SK-N-SH (cell line): Measurements from ENCODE around the gene ZCCHC2. TPM values are rescaled to one million over a fixed set of nuclear protein-coding genes. Genes with fewer than 3 reads are reported as not detected.

Source experiments
- CTCF ChIA-PET: fragments of 300-600, 350-600 bp; formaldehyde crosslinking; extraction: SDS; loops from one replicate; lab custom pipeline; 2021; lab: Yijun Ruan, JAX
- POLR2A ChIA-PET: fragments of 350-600 bp; sonication (Branson Sonifier 250); formaldehyde crosslinking; extraction: SDS; loops from one replicate; lab custom pipeline; 2020; ENCODE audit warnings: antibody characterized with exemption, inconsistent platforms; lab: Yijun Ruan, JAX
- DNase-seq: peaks from one replicate; pipeline ENCODE4 v3.0.0; 2012
- H2AFZ ChIP-seq: fragments of 200-600 bp; sonication (generic); 2 replicates; pipeline ENCODE4 v1.8.1; 2016; ENCODE audit warnings: antibody characterized with exemption, mild to moderate bottlenecking, low read depth
- H3F3A ChIP-seq: fragments of 200-600 bp; sonication (generic); replicated peaks from 2 replicates; pipeline ENCODE3; 2016; ENCODE audit warnings: antibody characterized with exemption, mild to moderate bottlenecking; ENCODE audit not compliant: insufficient read depth
- H3K27ac ChIP-seq, 2 experiments: fragments of 200-500 bp in 1 of 2; fragments of 200-600 bp in 1 of 2; sonication (Bioruptor generic) in 1 of 2; sonication (generic), shearing (Covaris generic) in 1 of 2; 2 replicates each; pipeline versions ENCODE4 v1.5.1 to v1.6.1; 2014 to 2016; ENCODE audit warnings: low read depth in 2 of 2, inconsistent platforms in 1 of 2, low read length in 1 of 2, mild to moderate bottlenecking in 1 of 2, mixed read lengths in 1 of 2
- H3K27me3 ChIP-seq: fragments of 200-600 bp; sonication (generic), shearing (Covaris generic); 2 replicates; pipeline ENCODE4 v1.6.1; 2016; ENCODE audit warnings: mixed run types; ENCODE audit not compliant: insufficient read depth
- H3K36me3 ChIP-seq, 2 experiments: fragments of 200-500 bp in 1 of 2; fragments of 200-600 bp in 1 of 2; sonication (Bioruptor generic) in 1 of 2; sonication (generic) in 1 of 2; replicated peaks in 1 of 2; 2 replicates each; pipeline versions ENCODE3 to v1.5.1; 2014 to 2016; ENCODE audit warnings: low read length in 1 of 2, mild to moderate bottlenecking in 1 of 2; ENCODE audit not compliant: insufficient read depth in 2 of 2, control insufficient read depth in 1 of 2
- H3K4me1 ChIP-seq, 2 experiments: fragments of 200-500 bp in 1 of 2; fragments of 200-600 bp in 1 of 2; sonication (Bioruptor generic) in 1 of 2; sonication (generic), shearing (Covaris generic) in 1 of 2; 2 replicates each; pipeline versions ENCODE4 v1.5.1 to v1.6.1; 2014 to 2016; ENCODE audit warnings: low read depth in 1 of 2, low read length in 1 of 2, mixed run types in 1 of 2; ENCODE audit not compliant: insufficient read depth in 2 of 2, control insufficient read depth in 1 of 2
- H3K4me2 ChIP-seq: fragments of 200-600 bp; sonication (generic), shearing (Covaris generic); 2 replicates; pipeline ENCODE4 v1.6.1; 2017; ENCODE audit warnings: mixed run types
- H3K4me3 ChIP-seq, 2 experiments: fragments of 200-500 bp in 1 of 2; fragments of 200-600 bp in 1 of 2; sonication (Bioruptor generic) in 1 of 2; sonication (generic), shearing (Covaris generic) in 1 of 2; 2 replicates each; pipeline versions ENCODE4 v1.5.1 to v1.8.1; 2014 to 2016; ENCODE audit warnings: low read depth in 2 of 2, inconsistent platforms in 1 of 2, low read length in 1 of 2, mild to moderate bottlenecking in 1 of 2, mixed read lengths in 1 of 2, moderate library complexity in 1 of 2
- H3K79me2 ChIP-seq: fragments of 200-600 bp; sonication (generic); 2 replicates; pipeline ENCODE4 v1.8.1; 2017; ENCODE audit warnings: mild to moderate bottlenecking; ENCODE audit not compliant: insufficient read depth
- H3K9ac ChIP-seq: fragments of 200-600 bp; sonication (generic); 2 replicates; pipeline ENCODE4 v1.6.1; 2017; ENCODE audit warnings: mixed run types
- H3K9me2 ChIP-seq: fragments of 200-600 bp; sonication (generic); 2 replicates; pipeline ENCODE4 v1.6.1; 2017; ENCODE audit warnings: mixed run types
- H3K9me3 ChIP-seq: fragments of 200-600 bp; sonication (generic); 2 replicates; pipeline ENCODE4 v1.6.1; 2017; ENCODE audit warnings: mixed run types, mild to moderate bottlenecking, moderate library complexity
- H4K20me1 ChIP-seq: fragments of 200-600 bp; sonication (generic); 2 replicates; pipeline ENCODE4 v1.6.1; 2017; ENCODE audit warnings: mild to moderate bottlenecking, mixed run types; ENCODE audit not compliant: insufficient read depth
- EP300 ChIP-seq, 2 experiments: IDR thresholded peaks; 2 replicates each; pipeline versions ENCODE4 v1.4.0 to v1.6.1; 2012; ENCODE audit warnings: borderline replicate concordance in 1 of 2, low read depth in 1 of 2, low read length in 1 of 2
- EZH2phosphoT487 ChIP-seq: fragments of 200-600 bp; sonication (generic); IDR thresholded peaks from 2 replicates; pipeline ENCODE4 v1.6.1; 2017; ENCODE audit warnings: low read depth, mixed run types, mild to moderate bottlenecking, antibody characterized with exemption, moderate library complexity, borderline replicate concordance
- GABPA ChIP-seq: IDR thresholded peaks from 2 replicates; pipeline ENCODE4 v1.4.0; 2012; ENCODE audit warnings: low read depth, mild to moderate bottlenecking
- IRF3 ChIP-seq: fragments of 150-350 bp; IDR thresholded peaks from 2 replicates; pipeline ENCODE4 v1.6.1; 2016; ENCODE audit warnings: mild to moderate bottlenecking, low read depth, low read length
- JUND ChIP-seq: IDR thresholded peaks from 2 replicates; pipeline ENCODE4 v1.4.0; 2012
- MEF2A ChIP-seq: IDR thresholded peaks from 2 replicates; pipeline ENCODE4 v1.4.0; 2012; ENCODE audit warnings: low read depth, borderline replicate concordance
- MXI1 ChIP-seq: IDR thresholded peaks from 2 replicates; pipeline ENCODE4 v1.6.1; 2012; ENCODE audit warnings: mild to moderate bottlenecking, low read depth, low read length, improper control_type of control experiment
- NFIC ChIP-seq: IDR thresholded peaks from 2 replicates; pipeline ENCODE4 v1.4.0; 2012; ENCODE audit warnings: borderline replicate concordance
- NRF1 ChIP-seq: IDR thresholded peaks from 2 replicates; pipeline ENCODE4 v1.6.1; 2012; ENCODE audit warnings: low read depth, mild to moderate bottlenecking, low read length
- RCOR1 ChIP-seq: fragments of 150-350 bp; IDR thresholded peaks from 2 replicates; pipeline ENCODE4 v1.6.1; 2017; ENCODE audit warnings: antibody characterized with exemption, low read length
- RXRA ChIP-seq: IDR thresholded peaks from 2 replicates; pipeline ENCODE4 v1.4.0; 2012; ENCODE audit warnings: low read depth, mild to moderate bottlenecking, borderline replicate concordance
- SIN3A ChIP-seq: IDR thresholded peaks from 2 replicates; pipeline ENCODE4 v1.6.1; 2012; ENCODE audit warnings: low read depth, mild to moderate bottlenecking, low read length, moderate library complexity, borderline replicate concordance
- TCF12 ChIP-seq: IDR thresholded peaks from 2 replicates; pipeline ENCODE4 v1.4.0; 2012
- TEAD4 ChIP-seq: IDR thresholded peaks from 2 replicates; pipeline ENCODE4 v1.4.0; 2012; ENCODE audit warnings: mild to moderate bottlenecking, borderline replicate concordance; ENCODE audit not compliant: insufficient read depth
- USF1 ChIP-seq: IDR thresholded peaks from 2 replicates; pipeline ENCODE4 v1.4.0; 2012; ENCODE audit warnings: low read depth, borderline replicate concordance
- USF2 ChIP-seq: fragments of 150-350 bp; IDR thresholded peaks from 2 replicates; pipeline ENCODE4 v1.6.1; 2017; ENCODE audit warnings: antibody characterized with exemption, low read length, low read depth, borderline replicate concordance
- YY1 ChIP-seq: IDR thresholded peaks from 2 replicates; pipeline ENCODE4 v1.4.0; 2012; ENCODE audit warnings: low read depth, mild to moderate bottlenecking
- ZBTB33 ChIP-seq: IDR thresholded peaks from 2 replicates; pipeline ENCODE4 v1.4.0; 2012; ENCODE audit warnings: low read depth, borderline replicate concordance
- WGBS: methylation state at CpG from one replicate; pipeline ENCODE4 v1.1.6; 2017; ENCODE audit warnings: low lambda C conversion rate; 5-methylcytosine and 5-hydroxymethylcytosine counted together
- polyA plus RNA-seq, 3 experiments: library from polyadenylated mRNA; depleted of rRNA; stranded (reverse); fragments of >200 nt; gene quantifications; 2 replicates each; pipeline ENCODE4 v1.2.3, GENCODE V29; 2012

Gene ZCCHC2
- polyA plus RNA-seq, 1 of the 3 experiments (the other 2 are of a cell fraction) = 7.3 TPM

- ChIA-PET CTCF (no interaction called here), POLR2A (no interaction called here)
- Histone ChIP-seq H3K4me2 (no peak overlapping the region), H4K20me1 (no peaks in the 10 kb centered on the region), H3K4me1 (no peaks in the 10 kb centered on the region; a peak in 1 of 4 replicates), H3F3A (no peaks in the 10 kb centered on the region), H3K27me3 (no peaks in the 10 kb centered on the region; the same call in 1 of the 2 replicates), H3K9ac (no peak overlapping the region), H3K36me3 (no peaks in the 10 kb centered on the region), H3K4me3 (no peak overlapping the region), H3K9me2 (no peaks in the 10 kb centered on the region), H3K27ac (no peak overlapping the region)
- no peak for DNase-seq
- WGBS = 87% methylated on average over 9 of the region's 9 CpGs
- TF ChIP-seq NRF1 (no peak), YY1 (no peak), RXRA (no peak), MXI1 (no peak), MEF2A (no peak), RCOR1 (no peak), USF1 (no peak), SIN3A (no peak), TCF12 (no peak), USF2 (no peak)
- TF ChIP-seq, all 33 proteins: peak for 0
- no peaks in the 10 kb centered on the region for H3K79me2 ChIP-seq
- no peaks in the 10 kb centered on the region for H3K9me3 ChIP-seq
- no peak overlapping the region for H2AFZ ChIP-seq
Measured at GRCh38 chr18:62607708-62608428, 85.0 kb downstream of the ZCCHC2 start.

- no peak overlapping the region for H3K4me3 ChIP-seq
- TF ChIP-seq EZH2phosphoT487 (no peak), USF1 (no peak), GABPA (no peak), TEAD4 (no peak), IRF3 (no peak), ZBTB33 (no peak), USF2 (no peak), RXRA (no peak), NFIC (no peak), YY1 (no peak), JUND (no peak), EP300 (IDR thresholded peaks at IDR 0.05; ENCODE audit: borderline replicate concordance in 1 of 2, low read depth in 1 of 2, low read length in 1 of 2) (no peak), SIN3A (no peak)
- no peaks in the 10 kb centered on the region for H4K20me1 ChIP-seq
- H2AFZ ChIP-seq = no peak overlapping the region
- WGBS = 35% methylated on average over 2 of the region's 2 CpGs
- no peak for DNase-seq
- no peaks in the 10 kb centered on the region for H3F3A ChIP-seq
- H3K36me3 ChIP-seq = no peaks in the 10 kb centered on the region
- H3K9ac ChIP-seq = no peak overlapping the region
- ChIA-PET POLR2A (no interaction called here), CTCF (interaction anchor here (1.1 to 1.5 kb wide), 3 partner anchors 24 to 373 kb away, joined by 3 to 4 read pairs (median 3); no protein-coding TSS in a partner anchor)
- no peak overlapping the region for H3K27ac ChIP-seq
- no peaks in the 10 kb centered on the region; the same call in 1 of the 2 replicates for H3K27me3 ChIP-seq
- no peaks in the 10 kb centered on the region for H3K79me2 ChIP-seq
- no peaks in the 10 kb centered on the region; a peak in 1 of 4 replicates for H3K4me1 ChIP-seq
- no peaks in the 10 kb centered on the region for H3K9me2 ChIP-seq
- H3K4me2 ChIP-seq = no peak overlapping the region
- H3K9me3 ChIP-seq = no peaks in the 10 kb centered on the region
Measured at GRCh38 chr18:62609764-62610163, 86.9 kb downstream of the ZCCHC2 start.
